Measurements from ENCODE around the gene DAAM1.

DAAM1 gene

DNA sequence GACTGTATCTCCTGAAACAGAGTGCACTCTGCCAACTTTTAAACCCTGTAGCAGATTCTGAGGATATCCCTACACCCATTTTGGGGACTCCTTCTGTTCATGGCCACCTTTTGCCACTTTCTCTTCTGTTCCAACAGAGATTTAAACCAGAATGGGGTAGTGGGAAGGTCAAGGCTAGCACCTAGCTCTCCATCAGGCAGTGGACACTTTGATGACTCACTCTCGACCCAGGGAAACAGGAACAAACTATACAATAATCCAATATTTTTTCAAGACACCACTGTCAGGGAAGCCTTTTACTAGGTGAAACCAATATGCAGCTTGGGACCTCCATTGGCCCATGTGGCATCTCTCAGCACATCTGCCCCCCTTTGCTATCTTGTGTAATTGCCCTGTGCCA lies 103.6 kb downstream of the DAAM1 start:
- Histone ChIP-seq H2AFZ (ENCODE audit: low read depth, low read length) (no peak overlapping the region), H3K27ac (ENCODE audit: low read length) (no peak overlapping the region), H3K9me3 (ENCODE audit: insufficient read depth, low read length) (no peaks in the 10 kb centered on the region), H3K4me1 (ENCODE audit: low read length) (peaks cover 4% of the 10 kb centered on the region), H3K9ac (ENCODE audit: low read length) (no peak overlapping the region), H3K27me3 (ENCODE audit: low read depth, low read length) (no peaks in the 10 kb centered on the region), H3K36me3 (replicated peaks; ENCODE audit: low read depth, low read length) (peaks cover 12% of the 10 kb centered on the region), H3K79me2 (ENCODE audit: low read length) (no peaks in the 10 kb centered on the region), H3K4me3 (ENCODE audit: low read length) (no peak overlapping the region), H3K4me2 (ENCODE audit: low read length) (no peak overlapping the region), H4K20me1 (ENCODE audit: insufficient read depth, low read length) (no peaks in the 10 kb centered on the region)
- TF ChIP-seq, protein P1, sequence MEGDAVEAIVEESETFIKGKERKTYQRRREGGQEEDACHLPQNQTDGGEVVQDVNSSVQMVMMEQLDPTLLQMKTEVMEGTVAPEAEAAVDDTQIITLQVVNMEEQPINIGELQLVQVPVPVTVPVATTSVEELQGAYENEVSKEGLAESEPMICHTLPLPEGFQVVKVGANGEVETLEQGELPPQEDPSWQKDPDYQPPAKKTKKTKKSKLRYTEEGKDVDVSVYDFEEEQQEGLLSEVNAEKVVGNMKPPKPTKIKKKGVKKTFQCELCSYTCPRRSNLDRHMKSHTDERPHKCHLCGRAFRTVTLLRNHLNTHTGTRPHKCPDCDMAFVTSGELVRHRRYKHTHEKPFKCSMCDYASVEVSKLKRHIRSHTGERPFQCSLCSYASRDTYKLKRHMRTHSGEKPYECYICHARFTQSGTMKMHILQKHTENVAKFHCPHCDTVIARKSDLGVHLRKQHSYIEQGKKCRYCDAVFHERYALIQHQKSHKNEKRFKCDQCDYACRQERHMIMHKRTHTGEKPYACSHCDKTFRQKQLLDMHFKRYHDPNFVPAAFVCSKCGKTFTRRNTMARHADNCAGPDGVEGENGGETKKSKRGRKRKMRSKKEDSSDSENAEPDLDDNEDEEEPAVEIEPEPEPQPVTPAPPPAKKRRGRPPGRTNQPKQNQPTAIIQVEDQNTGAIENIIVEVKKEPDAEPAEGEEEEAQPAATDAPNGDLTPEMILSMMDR (IDR thresholded peaks at IDR 0.05; ENCODE audit: low read depth, low read length) = no peak
- TF ChIP-seq EZH2phosphoT487 (IDR thresholded peaks at IDR 0.05; ENCODE audit: low read depth) = no peak

DNA sequence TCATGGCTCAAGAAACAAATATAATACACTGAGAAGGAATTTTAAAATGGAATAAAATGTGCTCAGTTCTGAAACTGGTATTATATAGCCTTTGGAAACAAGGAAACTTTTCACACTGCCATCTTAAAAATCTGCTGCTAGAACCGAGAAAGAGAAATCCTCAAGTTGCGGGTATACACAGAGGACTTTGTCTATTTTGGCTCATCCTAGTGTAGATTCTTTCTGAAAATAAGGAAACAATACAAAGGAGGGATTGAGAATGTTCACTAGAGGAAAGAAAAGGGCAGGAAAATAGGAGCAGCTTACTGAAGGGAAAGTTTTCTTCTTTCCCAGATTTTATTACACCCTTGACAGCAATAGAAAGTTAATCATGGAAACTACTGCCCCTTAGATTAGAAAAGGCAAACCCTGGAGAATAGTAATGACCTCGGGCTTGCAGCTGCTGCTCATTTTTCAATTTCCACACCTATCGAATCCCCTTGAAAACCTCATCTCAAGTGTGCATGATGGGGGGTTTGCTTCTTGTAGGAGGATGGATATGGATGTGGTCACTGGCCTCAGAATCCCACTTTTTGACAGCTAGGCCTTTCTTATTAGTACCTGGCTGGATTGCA lies 104.6 kb downstream of the DAAM1 start:
- Histone ChIP-seq H3K9ac (ENCODE audit: low read length) (no peak overlapping the region), H3K4me3 (ENCODE audit: low read length) (no peak overlapping the region), H3K27ac (ENCODE audit: low read length) (no peak overlapping the region)

DNA sequence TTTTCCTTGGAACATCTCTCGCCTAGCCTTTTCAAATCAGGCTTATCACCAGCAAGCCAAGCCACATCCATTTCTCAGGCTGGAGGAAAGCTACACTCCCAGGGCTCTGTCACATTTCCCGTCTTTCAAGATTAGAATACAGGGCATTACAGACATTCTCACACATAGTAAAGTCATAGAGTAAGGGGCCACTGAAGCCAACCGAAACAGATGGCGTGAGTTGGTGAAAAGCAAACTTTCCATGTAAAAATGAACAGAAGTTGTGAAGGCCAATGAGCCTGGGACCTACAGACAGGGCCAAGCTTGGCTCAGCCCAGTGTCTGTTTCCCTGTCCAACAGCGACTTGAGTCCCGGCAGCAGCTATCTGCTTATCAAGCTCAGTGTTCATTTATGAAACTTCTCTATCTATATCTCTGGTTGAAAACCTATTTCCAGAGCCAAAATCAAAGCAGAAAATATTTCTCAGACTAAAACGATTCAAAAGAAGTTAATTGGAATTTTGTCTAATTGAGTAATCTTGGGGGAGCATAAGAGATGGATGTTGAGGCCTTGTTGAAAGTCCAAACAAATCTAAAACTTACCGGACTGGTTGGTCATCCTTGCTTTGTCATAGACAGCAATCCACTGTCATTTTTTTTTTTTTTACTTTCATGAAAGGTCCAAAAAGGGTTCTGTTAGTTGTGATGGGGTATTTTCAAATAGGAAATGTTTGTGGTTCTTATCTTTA lies 105.6 kb downstream of the DAAM1 start:
- H3K4me2 ChIP-seq (ENCODE audit: low read length) = no peak overlapping the region
- H3K4me1 ChIP-seq (ENCODE audit: low read length) = no peaks in the 10 kb centered on the region
- no peak overlapping the region for H3K4me3 ChIP-seq (ENCODE audit: low read length)
- no peak overlapping the region for H3K27ac ChIP-seq (ENCODE audit: low read length)
- no peak for TF ChIP-seq EZH2phosphoT487 (IDR thresholded peaks at IDR 0.05; ENCODE audit: low read depth)
- TF ChIP-seq, protein P1 (IDR thresholded peaks at IDR 0.05; ENCODE audit: low read depth, low read length) = no peak
- H4K20me1 ChIP-seq (ENCODE audit: insufficient read depth, low read length) = no peaks in the 10 kb centered on the region
- H3K9me3 ChIP-seq (ENCODE audit: insufficient read depth, low read length) = no peaks in the 10 kb centered on the region
- H3K36me3 ChIP-seq (replicated peaks; ENCODE audit: low read depth, low read length) = peaks cover 12% of the 10 kb centered on the region
- H2AFZ ChIP-seq (ENCODE audit: low read depth, low read length) = no peak overlapping the region
- H3K79me2 ChIP-seq (ENCODE audit: low read length) = no peaks in the 10 kb centered on the region
- H3K9ac ChIP-seq (ENCODE audit: low read length) = no peak overlapping the region
- no peaks in the 10 kb centered on the region for H3K27me3 ChIP-seq (ENCODE audit: low read depth, low read length)

More for the DNA sequence above, 104.6 kb downstream of the DAAM1 start:
- H2AFZ ChIP-seq (ENCODE audit: low read depth, low read length) = no peak overlapping the region
- no peak overlapping the region for H3K4me2 ChIP-seq (ENCODE audit: low read length)
- H3K4me1 ChIP-seq (ENCODE audit: low read length) = no peaks in the 10 kb centered on the region
- no peaks in the 10 kb centered on the region for H4K20me1 ChIP-seq (ENCODE audit: insufficient read depth, low read length)
- H3K36me3 ChIP-seq (replicated peaks; ENCODE audit: low read depth, low read length) = peaks cover 12% of the 10 kb centered on the region
- H3K79me2 ChIP-seq (ENCODE audit: low read length) = no peaks in the 10 kb centered on the region
- H3K27me3 ChIP-seq (ENCODE audit: low read depth, low read length) = no peaks in the 10 kb centered on the region
- no peaks in the 10 kb centered on the region for H3K9me3 ChIP-seq (ENCODE audit: insufficient read depth, low read length)
- TF ChIP-seq, protein P1 (IDR thresholded peaks at IDR 0.05; ENCODE audit: low read depth, low read length) = no peak
- no peak for TF ChIP-seq EZH2phosphoT487 (IDR thresholded peaks at IDR 0.05; ENCODE audit: low read depth)

DNA sequence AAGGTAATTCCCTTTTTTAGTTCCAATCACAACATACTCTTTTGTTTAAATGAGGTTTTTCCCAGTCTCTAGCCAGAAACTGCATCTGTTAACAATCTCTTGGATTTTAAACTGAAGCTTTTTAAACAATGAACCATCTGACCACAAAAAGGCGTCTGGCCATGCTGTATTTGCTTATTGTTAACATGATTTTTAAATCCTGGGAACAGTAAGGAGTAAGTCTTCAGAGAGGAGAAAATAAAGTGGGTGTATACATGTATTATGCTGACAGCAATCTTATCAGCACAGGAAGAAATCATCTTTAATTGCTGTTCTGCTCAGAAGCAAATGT lies 106.2 kb downstream of the DAAM1 start:
- no peak overlapping the region for H3K4me2 ChIP-seq (ENCODE audit: low read length)
- H3K79me2 ChIP-seq (ENCODE audit: low read length) = no peaks in the 10 kb centered on the region
- H3K4me3 ChIP-seq (ENCODE audit: low read length) = no peak overlapping the region
- H4K20me1 ChIP-seq (ENCODE audit: insufficient read depth, low read length) = no peaks in the 10 kb centered on the region
- peaks cover under 1% of the 10 kb centered on the region for H3K4me1 ChIP-seq (ENCODE audit: low read length)
- H3K36me3 ChIP-seq (replicated peaks; ENCODE audit: low read depth, low read length) = peaks cover 12% of the 10 kb centered on the region
- H3K9ac ChIP-seq (ENCODE audit: low read length) = no peak overlapping the region
- no peaks in the 10 kb centered on the region for H3K27me3 ChIP-seq (ENCODE audit: low read depth, low read length)
- no peak overlapping the region for H3K27ac ChIP-seq (ENCODE audit: low read length)
- H2AFZ ChIP-seq (ENCODE audit: low read depth, low read length) = no peak overlapping the region
- TF ChIP-seq, protein P1 (IDR thresholded peaks at IDR 0.05; ENCODE audit: low read depth, low read length) = no peak
- TF ChIP-seq EZH2phosphoT487 (IDR thresholded peaks at IDR 0.05; ENCODE audit: low read depth) = no peak
- no peaks in the 10 kb centered on the region for H3K9me3 ChIP-seq (ENCODE audit: insufficient read depth, low read length)
